GM23248 (cell line): ENCODE data around the gene LRRC1.

Source experiments
- EZH2 ChIP-seq: fragments of 200-600 bp; sonication (generic); IDR thresholded peaks from 2 replicates; pipeline ENCODE4 v1.6.1; 2018; ENCODE audit warnings: antibody characterized with exemption, mild to moderate bottlenecking; ENCODE audit not compliant: insufficient read depth, poor library complexity, severe bottlenecking
- EZH2phosphoT487 ChIP-seq: fragments of 200-600 bp; sonication (generic); IDR thresholded peaks from 2 replicates; pipeline ENCODE4 v1.6.1; 2018; ENCODE audit warnings: antibody characterized with exemption, moderate library complexity, mild to moderate bottlenecking, low read depth; ENCODE audit not compliant: insufficient read depth

GRCh38 chr6:53811082-53811481 is 16.3 kb downstream of the LRRC1 start:
- TF ChIP-seq EZH2 (no peak), EZH2phosphoT487 (no peak)
